HG02623 (cell line): ENCODE measurements around the gene SERPINI1.
"Not testable (repeated sequence)": the region's sequence is repeated elsewhere in the genome, so short reads cannot be mapped to it uniquely, and the experiment has no call there.

Source experiments
- ATAC-seq: cut with Tn5 transposase; IDR thresholded peaks from one replicate; pipeline ENCODE4 v1.9.1; 2021; ENCODE audit warnings: moderate library complexity; ENCODE audit not compliant: unreplicated experiment

SERPINI1 gene

DNA sequence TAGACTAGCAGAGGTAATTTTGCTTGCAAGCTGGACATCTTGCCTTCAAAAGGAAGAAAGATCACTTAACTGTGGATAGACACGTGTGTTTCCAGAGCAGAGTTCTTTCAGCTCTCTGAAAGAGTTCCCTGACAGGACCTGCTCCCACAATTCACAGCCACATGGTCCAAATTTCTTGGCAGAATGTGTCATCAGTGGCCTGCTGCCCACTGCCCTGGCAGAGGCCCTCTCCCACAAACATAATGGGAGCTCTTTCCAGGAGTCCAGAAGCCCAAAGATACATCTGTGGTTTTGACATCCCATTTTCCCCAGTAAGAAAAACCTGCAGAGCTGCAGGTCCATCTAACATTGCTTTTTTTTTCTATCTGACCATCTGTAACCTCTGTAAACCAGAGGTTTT lies 48.3 kb downstream of the SERPINI1 start:
- no peak for ATAC-seq

DNA sequence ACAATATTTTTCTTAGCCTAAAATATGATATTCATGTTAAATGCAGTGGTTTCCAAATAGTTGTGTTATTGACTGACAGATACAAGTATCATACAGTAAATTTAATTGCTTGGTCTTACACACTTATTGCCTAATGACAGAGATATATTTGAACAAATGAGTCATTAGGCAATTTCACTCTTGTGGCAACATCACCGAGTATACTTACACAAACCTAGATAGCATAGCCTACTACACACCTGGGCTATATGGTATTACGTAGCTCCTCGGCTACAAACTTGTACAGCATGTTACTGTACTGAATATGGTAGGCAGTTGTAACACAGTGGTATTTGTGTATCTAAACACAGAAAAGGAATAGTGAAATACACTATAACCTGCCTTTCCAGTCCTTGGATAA lies 50.3 kb downstream of the SERPINI1 start:
- no peak for ATAC-seq

DNA sequence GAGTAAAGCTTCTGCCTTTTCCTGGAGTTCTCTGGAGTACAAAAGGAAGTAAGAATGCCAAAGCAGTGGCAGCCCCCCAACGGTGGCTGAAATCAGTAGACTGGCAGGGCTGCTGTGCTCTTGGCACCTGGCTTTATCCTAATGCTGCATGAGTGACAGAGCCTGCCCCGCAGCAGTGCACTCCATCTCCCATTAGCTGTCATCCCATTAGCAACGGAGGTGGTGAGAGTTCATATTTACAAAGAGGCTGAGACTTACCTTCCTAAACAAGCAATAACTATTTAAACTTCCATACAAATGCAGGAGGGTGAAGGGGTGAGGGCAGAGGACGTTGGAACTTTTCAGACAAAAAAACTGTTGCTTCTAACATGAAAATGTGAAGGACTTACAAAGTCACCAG lies 51.9 kb downstream of the SERPINI1 start:
- ATAC-seq: no peak

DNA sequence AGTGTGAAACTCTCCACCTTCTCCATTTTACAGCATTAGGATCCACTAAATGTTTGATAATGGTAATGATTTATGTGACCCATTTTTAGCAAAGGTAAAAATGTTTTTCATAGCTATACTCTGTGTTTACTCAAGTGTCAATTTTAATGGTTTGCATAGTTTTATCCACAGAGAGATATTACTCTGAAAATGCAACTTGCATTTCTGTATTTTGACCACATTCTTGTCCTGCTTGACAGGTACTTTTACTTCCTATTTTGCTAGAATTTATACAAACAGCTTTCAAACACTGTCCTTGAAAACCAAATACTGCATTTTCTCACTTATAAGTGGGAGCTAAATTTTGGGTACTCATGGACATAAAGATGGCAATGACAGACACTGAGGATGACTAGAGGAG lies 62.9 kb downstream of the SERPINI1 start:
- peak; percentile 83 for ATAC-seq

DNA sequence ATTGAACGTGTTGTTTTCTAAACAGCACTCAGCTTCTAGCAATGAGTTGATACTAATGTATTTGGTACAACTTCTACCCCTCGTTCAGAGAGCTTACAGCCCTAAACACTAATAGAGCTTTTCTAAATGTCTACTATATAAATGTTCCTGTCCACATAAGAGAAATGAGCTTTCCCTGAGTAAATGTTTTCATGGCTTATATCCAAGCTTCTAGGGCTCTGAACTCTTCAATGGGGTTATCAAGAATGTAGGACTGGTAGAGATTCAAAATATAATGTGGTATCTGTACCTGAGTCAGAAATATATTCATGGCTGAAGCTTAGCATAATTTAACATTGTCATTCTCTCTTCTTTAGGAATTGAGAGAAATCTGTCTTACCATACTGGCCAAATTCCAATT lies 73.4 kb downstream of the SERPINI1 start:
- no peak for ATAC-seq

DNA sequence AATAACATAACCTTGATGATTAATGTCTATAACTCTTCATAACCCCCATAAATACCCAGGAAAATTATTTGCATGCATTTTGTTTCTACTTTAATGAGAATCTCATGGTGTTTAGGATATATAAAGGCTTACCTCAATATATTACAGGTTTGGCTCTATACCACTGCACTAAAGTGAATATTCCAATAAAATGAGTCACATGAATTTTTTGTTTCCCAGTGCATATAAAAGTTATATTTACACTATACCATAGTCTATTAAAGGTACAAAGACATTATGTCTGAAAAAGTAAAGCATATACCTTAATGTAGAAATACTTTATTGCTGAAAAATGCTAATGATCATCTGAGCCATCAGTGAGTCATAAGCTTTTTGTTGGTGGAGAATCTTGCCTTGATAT lies 74.7 kb downstream of the SERPINI1 start:
- no peak for ATAC-seq

DNA sequence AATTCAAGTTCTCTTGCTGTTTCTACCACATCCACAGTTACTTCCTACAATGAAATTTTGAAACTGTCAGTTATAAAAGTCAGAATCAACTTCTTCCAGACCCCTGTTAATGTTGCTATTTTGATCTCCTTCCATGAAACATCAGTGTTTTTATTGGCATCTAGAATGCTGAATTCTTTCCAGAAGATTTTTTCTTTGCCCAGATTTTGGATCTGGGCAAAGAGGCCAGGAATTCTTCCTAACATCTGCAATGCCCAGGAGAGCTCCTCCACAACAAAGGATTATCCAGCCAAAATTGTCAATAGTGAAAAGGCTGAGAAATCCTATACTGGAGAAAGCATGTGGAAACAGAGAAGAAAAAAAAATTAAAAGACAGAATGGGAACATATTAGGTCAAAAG lies 75.5 kb downstream of the SERPINI1 start:
- ATAC-seq: no peak

DNA sequence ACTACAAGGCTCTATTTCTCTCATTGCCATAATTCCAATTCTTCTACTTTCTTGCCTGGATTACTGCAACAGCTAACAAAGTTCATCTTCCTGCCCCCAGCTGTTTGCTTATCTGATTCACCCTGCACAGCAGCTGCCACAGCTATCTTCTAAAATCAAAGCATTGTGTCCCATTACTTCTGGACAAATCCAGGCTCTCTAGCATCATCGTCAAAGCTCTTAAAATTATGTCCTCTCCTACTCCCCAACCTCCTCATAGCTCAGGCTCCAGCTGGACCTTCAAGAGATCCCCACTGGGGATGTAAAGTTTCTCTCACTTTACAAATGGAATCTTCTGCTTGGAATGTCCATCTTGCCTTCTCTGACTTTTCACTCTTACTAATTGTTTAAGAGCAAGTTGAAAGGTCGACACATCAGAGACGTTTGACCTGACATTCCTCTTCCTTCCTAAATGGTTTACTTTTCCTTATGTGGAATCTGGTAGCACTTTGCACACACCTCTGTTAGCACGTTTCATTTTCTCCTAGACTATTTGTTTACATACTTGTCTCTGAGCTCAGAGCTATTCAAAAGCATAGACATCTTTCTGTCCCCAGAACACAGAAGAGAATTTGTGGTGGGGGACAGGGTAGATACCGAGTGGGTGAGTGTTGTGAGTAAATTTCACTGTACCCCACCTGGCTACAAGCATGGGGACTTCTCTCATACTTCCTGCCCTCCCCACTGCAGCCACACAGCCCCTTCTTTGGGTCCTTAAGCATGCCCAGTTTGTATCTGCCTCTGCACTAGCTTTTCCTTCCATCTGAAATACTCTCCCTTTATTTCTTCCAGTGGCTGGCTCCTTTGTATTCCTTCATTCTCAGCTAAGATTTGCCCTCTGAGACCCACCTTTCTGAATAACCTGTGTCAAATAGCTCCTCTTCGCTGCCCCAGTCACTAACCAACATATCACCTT lies 77.9 kb downstream of the SERPINI1 start:
- ATAC-seq: no peak

DNA sequence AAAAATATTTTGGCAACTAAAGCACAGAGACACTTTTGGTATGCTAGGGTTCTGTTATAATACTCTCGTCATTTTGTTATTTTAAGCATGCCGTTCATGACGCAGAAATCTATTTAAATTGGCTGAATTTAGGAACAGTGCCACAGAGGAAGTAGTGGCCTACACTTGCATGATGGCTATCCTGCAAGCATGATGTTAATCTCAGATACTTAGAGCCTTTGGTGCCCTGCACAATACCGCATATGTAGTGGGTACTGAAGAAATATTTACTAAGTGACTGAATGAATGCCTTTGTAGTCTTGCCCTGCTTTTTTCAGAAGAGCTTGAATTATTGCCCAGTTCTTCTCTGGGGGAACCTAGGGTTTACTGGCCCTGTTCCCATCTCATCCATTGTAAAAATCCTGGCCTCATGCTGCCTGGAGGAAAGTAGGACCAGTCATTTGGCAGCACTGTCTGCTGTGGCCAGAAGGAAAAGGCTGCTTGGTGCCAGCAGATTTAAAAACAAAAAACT lies 79.0 kb downstream of the SERPINI1 start:
- ATAC-seq: no peak

DNA sequence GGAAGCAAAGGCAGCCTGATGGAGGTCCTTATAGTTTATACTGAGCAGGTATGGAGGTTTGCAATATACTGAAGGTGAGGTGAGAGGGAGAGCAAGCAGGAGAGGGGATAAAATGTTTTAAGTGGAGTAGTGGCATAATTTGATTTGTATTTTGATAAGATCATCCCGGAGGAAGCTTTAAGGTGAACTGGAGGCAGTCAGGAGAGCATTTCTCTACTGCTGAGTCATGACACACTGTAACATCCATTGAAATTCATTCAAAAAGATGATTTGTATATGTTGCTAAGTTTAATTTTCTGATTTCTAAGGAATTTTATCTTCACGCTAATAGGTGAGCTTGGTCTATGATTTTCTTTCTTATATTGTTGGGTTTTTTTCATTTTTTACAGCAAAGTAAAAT lies 81.4 kb downstream of the SERPINI1 start:
- ATAC-seq: no peak

DNA sequence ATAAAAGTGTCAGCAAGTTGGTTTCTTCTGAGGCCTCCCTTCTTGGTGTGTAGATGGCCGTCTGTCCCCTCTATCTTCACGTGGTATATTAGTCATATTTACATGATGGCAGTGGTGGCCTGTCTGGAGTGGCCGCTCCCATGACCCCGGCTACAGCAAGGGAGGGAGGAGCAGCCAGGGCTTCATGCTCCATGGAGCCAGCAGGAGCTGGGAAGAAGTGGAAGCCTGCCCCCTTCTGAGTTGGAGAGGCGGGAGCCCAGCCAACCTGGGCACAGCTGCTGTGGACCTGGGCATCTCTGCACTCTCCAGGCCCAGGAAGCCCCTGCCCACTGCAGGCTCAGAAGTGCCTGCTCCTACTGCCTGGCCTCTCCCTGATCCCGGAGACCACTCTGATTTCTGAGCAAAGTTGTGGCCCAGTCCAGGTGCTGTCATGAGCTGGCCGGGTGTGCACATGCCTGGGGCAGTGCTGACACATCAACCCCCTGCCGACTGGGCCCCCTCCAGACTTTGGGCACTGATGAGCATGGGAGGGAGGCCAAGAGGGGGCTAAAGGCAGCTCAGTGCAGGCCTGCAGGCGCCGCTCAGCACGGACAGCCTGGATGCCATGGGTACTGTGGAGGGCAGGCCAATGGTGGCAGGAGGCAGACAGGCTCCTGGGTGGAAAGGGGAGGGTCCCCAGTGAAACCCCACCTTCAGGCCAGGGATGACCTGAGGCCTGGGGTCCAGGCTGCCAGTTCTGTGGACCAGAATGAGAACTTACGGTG lies 84.8 kb downstream of the SERPINI1 start:
- ATAC-seq: no peak

DNA sequence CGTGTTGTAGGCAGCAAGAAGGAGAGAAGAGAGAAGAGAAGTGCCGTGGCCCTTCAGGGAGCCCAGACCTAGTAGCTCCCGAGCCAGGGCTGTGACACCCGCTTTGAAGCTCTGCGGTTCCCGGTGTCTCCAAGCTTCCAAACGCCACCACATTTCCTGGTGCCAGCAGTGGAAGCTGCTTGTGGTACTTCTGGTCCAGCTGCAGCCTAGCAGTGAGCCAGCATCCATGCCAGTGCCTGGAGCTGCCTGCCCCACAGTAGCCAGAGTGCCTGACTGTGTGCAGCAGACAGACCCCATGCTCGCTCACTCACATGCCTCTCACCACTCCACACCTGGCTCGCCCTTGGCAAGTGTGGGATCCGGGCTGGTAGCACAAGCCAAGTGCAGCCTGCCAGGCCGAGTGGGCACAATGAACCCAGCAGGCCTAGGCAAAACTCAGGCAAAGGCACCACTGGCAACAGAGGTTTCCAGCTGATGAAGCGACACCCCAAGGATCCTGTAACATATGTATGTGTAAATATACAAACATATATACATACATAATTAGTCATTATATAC lies 85.8 kb downstream of the SERPINI1 start:
- no peak for ATAC-seq

DNA sequence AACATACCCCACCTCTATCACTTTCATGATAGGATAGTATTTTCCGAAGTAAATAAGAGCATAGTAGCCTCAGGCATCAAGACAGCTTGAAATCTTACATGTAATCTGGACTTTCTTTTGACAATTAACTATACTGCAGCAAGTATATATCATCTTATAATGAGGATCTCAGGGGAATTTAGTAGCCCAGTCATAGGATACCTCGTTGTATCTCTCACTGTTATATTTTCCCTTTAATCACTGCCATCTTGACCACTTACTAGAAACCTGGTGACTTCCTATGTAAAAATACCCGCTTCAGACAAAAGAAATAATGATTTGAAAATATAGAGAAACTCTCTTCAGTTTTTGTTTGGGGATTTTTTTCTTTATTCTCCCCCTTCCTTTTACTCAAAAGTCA lies 88.2 kb downstream of the SERPINI1 start:
- ATAC-seq: no peak

DNA sequence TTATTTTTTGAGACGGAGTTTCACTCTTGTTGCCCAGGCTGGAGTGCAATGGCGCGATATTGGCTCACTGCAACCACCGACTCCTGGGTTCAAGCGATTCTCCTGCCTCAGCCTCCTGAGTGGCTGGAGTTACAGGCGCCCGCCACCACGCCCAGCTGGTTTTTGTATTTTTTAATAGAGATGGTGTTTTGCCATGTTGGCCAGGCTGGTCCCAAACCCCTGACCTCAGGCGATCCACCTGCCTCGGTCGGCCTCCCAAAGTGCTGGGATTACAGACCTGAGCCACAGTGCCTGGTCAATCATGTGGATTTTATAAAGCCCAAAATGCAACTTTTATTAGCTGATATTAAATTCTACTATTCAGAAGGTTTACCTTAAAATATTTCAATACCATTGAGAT lies 92.1 kb downstream of the SERPINI1 start:
- ATAC-seq: not testable (repeated sequence)

DNA sequence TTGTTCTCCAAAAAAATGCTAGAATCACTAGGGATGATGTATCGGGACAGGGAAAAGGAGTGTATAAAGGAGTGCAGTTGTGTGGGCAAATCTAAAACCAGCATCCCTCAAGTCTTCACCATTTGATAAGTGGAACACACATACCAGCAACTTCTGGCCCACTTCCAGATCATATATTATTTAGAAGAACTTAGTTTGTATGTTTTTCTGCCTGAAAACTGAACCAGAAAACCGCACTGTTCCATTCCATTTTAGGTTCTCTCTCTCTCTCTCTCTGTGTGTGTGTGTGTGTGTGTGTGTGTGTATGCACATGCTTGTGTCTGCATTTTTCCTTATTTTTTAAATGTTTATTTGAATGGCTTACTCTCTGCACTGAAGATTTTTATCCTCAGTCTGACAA lies 93.5 kb downstream of the SERPINI1 start:
- no peak for ATAC-seq

DNA sequence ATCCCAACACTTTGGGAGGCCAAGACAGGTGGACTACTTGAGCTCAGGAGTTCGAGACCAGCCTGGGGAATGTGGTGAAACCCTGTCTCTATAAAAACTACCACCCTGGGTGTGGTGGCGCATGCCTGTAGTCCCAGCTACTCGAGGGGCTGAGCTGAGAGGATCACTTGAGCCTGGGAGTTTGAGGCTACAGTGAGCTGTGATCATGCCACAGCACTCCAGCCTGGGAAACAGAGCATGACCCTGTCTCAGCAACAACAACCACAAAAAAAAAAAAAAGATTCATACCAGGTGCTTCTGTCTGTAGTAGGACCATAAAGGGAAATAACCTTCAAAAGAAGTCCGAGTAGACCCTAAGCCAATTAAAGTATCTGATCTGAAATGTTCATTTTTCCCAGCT lies 94.5 kb downstream of the SERPINI1 start:
- no peak for ATAC-seq

DNA sequence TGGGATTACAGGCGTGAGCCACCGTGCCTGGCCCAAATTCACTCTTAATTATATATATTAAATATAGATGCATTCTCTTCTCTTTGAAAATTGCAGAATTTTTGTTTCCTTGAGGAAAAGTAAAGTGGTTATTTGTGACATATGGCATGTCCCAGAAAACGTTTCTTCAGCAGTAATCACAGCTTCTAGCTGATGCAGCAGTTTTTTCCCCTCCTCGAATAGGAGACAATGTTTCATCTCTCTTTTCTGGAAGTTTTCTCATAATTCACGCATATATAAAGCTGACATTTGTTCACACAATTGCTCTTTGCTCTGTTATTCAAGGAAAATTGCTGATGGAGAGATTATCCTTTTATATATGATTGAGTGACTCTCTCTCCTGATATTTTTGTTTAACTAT lies 99.8 kb downstream of the SERPINI1 start:
- no peak for ATAC-seq

DNA sequence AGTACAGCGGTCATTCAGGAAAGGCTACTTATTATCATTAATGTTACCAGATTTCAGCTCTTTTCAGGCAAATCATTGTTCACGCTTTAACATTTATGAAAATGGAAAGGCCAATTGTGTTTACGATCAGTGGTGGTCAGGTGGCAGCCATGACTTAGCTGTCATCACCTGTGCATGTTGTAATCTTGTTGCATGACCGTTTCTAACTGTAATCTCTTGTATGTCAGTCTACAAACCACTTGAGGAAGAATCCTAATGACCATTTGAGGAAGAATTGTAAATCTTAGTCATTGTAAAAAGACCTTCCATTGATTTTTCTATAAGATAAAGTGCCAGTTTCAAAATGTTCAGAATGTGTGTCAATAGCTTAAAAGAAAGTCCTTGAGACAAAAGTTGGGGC lies 100.4 kb downstream of the SERPINI1 start:
- ATAC-seq: no peak

DNA sequence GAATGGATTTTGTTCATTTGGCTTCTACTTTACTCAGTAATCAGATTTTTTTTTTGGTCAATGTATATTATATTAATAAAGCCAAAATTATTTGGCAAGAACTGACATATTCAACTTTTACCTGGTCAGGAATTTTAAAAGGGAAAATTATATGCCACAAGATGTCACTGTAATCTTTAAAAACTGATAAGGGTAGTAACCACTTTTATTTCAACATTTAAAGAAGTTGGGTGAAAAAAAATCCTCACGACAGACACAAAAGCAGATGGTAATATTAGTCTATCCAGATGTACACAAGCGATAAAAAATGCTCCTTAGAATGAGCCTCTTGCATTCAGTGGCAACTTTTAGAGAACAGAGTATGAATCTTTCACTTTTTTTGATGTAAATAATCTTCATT lies 101.9 kb downstream of the SERPINI1 start:
- ATAC-seq: no peak

DNA sequence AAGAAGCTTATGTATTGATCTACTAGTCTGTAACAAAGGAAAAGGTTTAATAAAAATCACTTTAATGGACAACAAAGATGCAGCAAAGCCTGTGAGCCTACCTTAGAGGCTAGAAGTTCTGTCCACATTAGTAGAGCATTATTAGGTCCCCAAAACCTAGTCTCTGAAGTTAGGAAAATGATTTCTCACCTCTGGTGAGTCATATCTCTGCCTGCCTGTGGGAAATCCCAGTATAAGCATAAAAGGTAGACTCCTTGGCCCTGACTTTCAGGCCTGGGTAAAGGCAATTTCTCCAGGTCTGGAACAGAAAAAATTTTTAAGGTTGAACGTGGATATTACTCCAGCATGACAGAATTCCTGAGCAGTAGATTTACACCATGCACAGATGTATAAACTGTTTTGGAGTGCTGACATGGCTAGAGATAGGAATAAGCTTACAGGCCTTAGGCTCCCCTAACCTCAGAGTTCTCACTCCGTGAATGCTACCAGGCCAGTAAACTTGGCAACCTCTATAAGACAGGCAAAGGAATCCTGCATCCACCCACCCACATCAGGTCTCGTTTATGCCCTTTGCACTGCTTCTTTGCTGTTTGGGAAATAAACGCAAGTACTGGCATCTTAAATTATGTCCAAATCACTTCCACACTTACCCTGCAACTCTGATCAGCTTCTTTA lies 104.1 kb downstream of the SERPINI1 start:
- no peak for ATAC-seq

DNA sequence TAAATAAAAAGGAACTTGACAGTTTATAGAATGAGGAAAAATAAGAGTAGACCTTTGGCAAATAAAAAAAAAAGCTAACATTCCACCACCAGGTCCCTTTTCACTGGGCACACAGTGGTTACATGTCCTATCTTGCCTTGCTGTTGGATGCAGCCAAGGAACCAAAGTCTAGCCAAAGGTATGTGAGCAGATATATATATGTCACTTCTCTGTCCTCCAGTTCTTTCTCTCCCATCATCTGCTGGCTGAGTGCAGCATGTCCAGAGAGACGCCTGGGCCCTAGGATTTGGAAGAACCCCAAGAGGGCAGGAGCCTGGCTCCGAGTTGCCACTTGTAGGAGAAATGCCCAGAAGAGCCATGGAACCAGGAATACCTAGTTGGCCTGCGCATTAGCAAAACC lies 104.7 kb downstream of the SERPINI1 start:
- no peak for ATAC-seq
